PC-9 (cell line): ENCODE data around the gene ADAM8. TPM values are rescaled to one million over a fixed set of nuclear protein-coding genes. Genes with fewer than 3 reads are reported as not detected.

Experiments
- BruUV-seq: library from RNA; stranded (reverse); fragments of 400-500 nt; replicated peaks from 2 replicates; lab custom pipeline; 2021; lab: Mats Ljungman, UMichigan
- CTCF ChIA-PET: fragments of 300-600 bp; sonication (Branson Sonifier 250); formaldehyde crosslinking; loops from one replicate; lab custom pipeline; 2022; ENCODE audit warnings: antibody characterized with exemption; lab: Charles Lee
- POLR2A ChIA-PET: fragments of 300-600 bp; sonication (Branson Sonifier 250); formaldehyde crosslinking; loops from one replicate; lab custom pipeline; 2022; ENCODE audit warnings: antibody characterized with exemption; ENCODE audit not compliant: unreplicated experiment; lab: Charles Lee
- DNase-seq, 2 experiments: peaks; one replicate each; pipeline versions ENCODE4 v3.0.0 to v3.0.0-alpha.2; 2015 to 2022; ENCODE audit warnings: mixed read lengths in 1 of 2
- H2AFZ ChIP-seq: fragments of 200-600 bp; sonication (generic); 2 replicates; pipeline ENCODE4 v1.8.1; 2017; ENCODE audit warnings: antibody characterized with exemption
- H3F3A ChIP-seq: fragments of 200-600 bp; sonication (generic); 2 replicates; pipeline ENCODE4 v1.8.1; 2017; ENCODE audit warnings: antibody characterized with exemption, mild to moderate bottlenecking, low read depth; ENCODE audit not compliant: insufficient read depth
- H3K27ac ChIP-seq: fragments of 200-600 bp; sonication (generic); 2 replicates; pipeline ENCODE4 v1.6.1; 2016; ENCODE audit warnings: mixed run types
- H3K27me3 ChIP-seq: fragments of 200-600 bp; sonication (generic); 2 replicates; pipeline ENCODE4 v1.6.1; 2016; ENCODE audit warnings: low read depth, mixed run types; ENCODE audit not compliant: insufficient read depth
- H3K36me3 ChIP-seq: fragments of 200-600 bp; sonication (generic); 2 replicates; pipeline ENCODE4 v1.6.1; 2016; ENCODE audit warnings: low read depth, mixed run types
- H3K4me1 ChIP-seq: fragments of 200-600 bp; sonication (generic); replicated peaks from 2 replicates; pipeline ENCODE4 v1.6.1; 2016; ENCODE audit warnings: mixed run types; ENCODE audit not compliant: insufficient read depth
- H3K4me2 ChIP-seq: fragments of 200-600 bp; sonication (generic); 2 replicates; pipeline ENCODE4 v1.6.1; 2017; ENCODE audit warnings: mixed run types
- H3K4me3 ChIP-seq: fragments of 200-600 bp; sonication (generic); 2 replicates; pipeline ENCODE4 v1.6.1; 2016; ENCODE audit warnings: mixed run types
- H3K79me2 ChIP-seq: fragments of 200-600 bp; sonication (generic); 2 replicates; pipeline ENCODE4 v1.6.1; 2017; ENCODE audit warnings: low read depth, mixed run types
- H3K9me2 ChIP-seq: fragments of 200-600 bp; sonication (generic); 2 replicates; pipeline ENCODE4 v1.8.1; 2017; ENCODE audit warnings: mild to moderate bottlenecking; ENCODE audit not compliant: insufficient read depth
- H3K9me3 ChIP-seq: fragments of 200-600 bp; sonication (generic); 2 replicates; pipeline ENCODE4 v1.8.1; 2016; ENCODE audit warnings: low read depth; ENCODE audit not compliant: insufficient read depth
- H4K20me1 ChIP-seq: fragments of 200-600 bp; sonication (generic); 2 replicates; pipeline ENCODE4 v1.8.1; 2017; ENCODE audit not compliant: insufficient read depth
- EZH2 ChIP-seq: fragments of 200-600 bp; sonication (generic); IDR thresholded peaks from 2 replicates; pipeline ENCODE4 v1.8.0; 2017; ENCODE audit warnings: antibody characterized with exemption, low read depth
- intact Hi-C: fragments of 100-400 bp; cut with micrococcal nuclease; formaldehyde crosslinking; loops from one replicate; pipeline ENCODE4 v1.10.0; 2022; ENCODE audit not compliant: unreplicated experiment
- total RNA-seq: library from RNA; stranded (reverse); gene quantifications from 2 replicates; pipeline ENCODE4 v1.2.3, GENCODE V29; 2021
- TF ChIP-seq, protein P1 (sequence below): fragments of 200-600 bp; sonication (generic); conservative IDR thresholded peaks from 2 replicates; pipeline ENCODE4 v1.6.1; 2017; ENCODE audit warnings: mixed run types, antibody characterized with exemption, mild to moderate bottlenecking, moderate library complexity

ADAM8 gene
- total RNA-seq, 1 experiment from 2014 or later = 18.3 TPM

DNA sequence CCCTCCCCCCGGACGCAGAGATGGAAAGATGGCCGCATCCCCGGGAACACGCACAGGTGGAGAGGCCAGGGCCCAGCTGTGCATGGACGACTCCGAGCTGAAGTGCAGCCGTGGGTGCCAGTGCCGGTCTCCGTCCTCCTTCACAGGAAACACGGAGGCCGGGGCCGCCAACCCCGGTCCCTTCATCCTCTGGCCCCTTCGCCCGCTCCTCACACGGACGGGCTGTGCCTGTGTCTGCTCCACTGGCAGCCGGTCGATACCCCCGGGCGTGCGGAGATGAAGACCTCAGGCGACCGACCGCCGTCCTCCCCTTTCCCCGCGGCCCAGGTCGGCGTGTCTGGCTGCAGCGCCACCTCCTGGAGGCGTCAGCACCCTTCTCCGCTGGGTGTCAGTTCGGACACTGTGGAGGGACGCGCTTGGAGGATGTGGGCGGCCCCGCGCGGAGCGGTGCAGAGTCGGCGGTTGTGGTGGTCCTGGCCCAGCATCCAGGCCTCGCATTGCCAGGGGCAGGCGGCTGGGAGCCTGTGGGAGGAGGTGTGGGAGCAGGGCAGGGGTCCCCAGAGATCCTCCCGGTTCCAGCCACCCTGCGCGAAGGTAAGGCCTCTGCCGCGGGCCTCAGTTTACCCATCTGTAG, 41.9 kb upstream of the ADAM8 start:
- no peak for TF ChIP-seq EZH2
- TF ChIP-seq, protein P1, sequence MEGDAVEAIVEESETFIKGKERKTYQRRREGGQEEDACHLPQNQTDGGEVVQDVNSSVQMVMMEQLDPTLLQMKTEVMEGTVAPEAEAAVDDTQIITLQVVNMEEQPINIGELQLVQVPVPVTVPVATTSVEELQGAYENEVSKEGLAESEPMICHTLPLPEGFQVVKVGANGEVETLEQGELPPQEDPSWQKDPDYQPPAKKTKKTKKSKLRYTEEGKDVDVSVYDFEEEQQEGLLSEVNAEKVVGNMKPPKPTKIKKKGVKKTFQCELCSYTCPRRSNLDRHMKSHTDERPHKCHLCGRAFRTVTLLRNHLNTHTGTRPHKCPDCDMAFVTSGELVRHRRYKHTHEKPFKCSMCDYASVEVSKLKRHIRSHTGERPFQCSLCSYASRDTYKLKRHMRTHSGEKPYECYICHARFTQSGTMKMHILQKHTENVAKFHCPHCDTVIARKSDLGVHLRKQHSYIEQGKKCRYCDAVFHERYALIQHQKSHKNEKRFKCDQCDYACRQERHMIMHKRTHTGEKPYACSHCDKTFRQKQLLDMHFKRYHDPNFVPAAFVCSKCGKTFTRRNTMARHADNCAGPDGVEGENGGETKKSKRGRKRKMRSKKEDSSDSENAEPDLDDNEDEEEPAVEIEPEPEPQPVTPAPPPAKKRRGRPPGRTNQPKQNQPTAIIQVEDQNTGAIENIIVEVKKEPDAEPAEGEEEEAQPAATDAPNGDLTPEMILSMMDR = peak; percentile 64
- no peaks in the 10 kb centered on the region for H3F3A ChIP-seq
- no peaks in the 10 kb centered on the region for H3K9me2 ChIP-seq
- no peaks in the 10 kb centered on the region for H4K20me1 ChIP-seq
- peak in 1 of 2 experiments; percentile 56 for DNase-seq
- no peaks in the 10 kb centered on the region for H3K9me3 ChIP-seq
- no peaks in the 10 kb centered on the region for H3K79me2 ChIP-seq
- H2AFZ ChIP-seq = no peak overlapping the region
- no peaks in the 10 kb centered on the region for H3K27me3 ChIP-seq
- H3K4me2 ChIP-seq = peak overlapping the region; percentile 58
- H3K27ac ChIP-seq = no peak overlapping the region
- POLR2A ChIA-PET = interaction anchor here (0.6 kb wide), 1 partner anchor 303 kb away, joined by 3 read pairs; no protein-coding TSS in a partner anchor
- intact Hi-C loops = no loop called here
- no TSS peak for BruUV-seq
- H3K36me3 ChIP-seq = no peaks in the 10 kb centered on the region
- H3K4me1 ChIP-seq = no peaks in the 10 kb centered on the region
- CTCF ChIA-PET = no interaction called here
- H3K4me3 ChIP-seq = peak overlapping the region; percentile 26; the same call in 1 of the 2 replicates

- H4K20me1 ChIP-seq = no peaks in the 10 kb centered on the region
- no peaks in the 10 kb centered on the region for H3K36me3 ChIP-seq
- ChIA-PET POLR2A (no interaction called here), CTCF (no interaction called here)
- TF ChIP-seq, protein P1 = no peak
- no peaks in the 10 kb centered on the region for H3F3A ChIP-seq
- H3K4me1 ChIP-seq = no peaks in the 10 kb centered on the region
- no peak overlapping the region for H3K4me3 ChIP-seq
- no peak overlapping the region for H3K27ac ChIP-seq
- DNase-seq = no peak
- no peak overlapping the region for H3K4me2 ChIP-seq
- no peaks in the 10 kb centered on the region for H3K79me2 ChIP-seq
- intact Hi-C loops = no loop called here
- no TSS peak for BruUV-seq
- no peak overlapping the region for H2AFZ ChIP-seq
- H3K9me3 ChIP-seq = no peaks in the 10 kb centered on the region
- H3K9me2 ChIP-seq = no peaks in the 10 kb centered on the region
- no peaks in the 10 kb centered on the region for H3K27me3 ChIP-seq
Measured at GRCh38 chr10:133316732-133317131, 40.1 kb upstream of the ADAM8 start.

- Histone ChIP-seq H3K4me3 (no peak overlapping the region), H3K27me3 (no peaks in the 10 kb centered on the region), H3K9me2 (no peaks in the 10 kb centered on the region), H3K4me2 (no peak overlapping the region), H4K20me1 (no peaks in the 10 kb centered on the region), H2AFZ (no peak overlapping the region), H3K79me2 (no peaks in the 10 kb centered on the region), H3K36me3 (no peaks in the 10 kb centered on the region), H3K27ac (no peak overlapping the region), H3K4me1 (no peaks in the 10 kb centered on the region), H3F3A (no peaks in the 10 kb centered on the region), H3K9me3 (no peaks in the 10 kb centered on the region)
- BruUV-seq = no TSS peak
- ChIA-PET CTCF (no interaction called here), POLR2A (no interaction called here)
- intact Hi-C loops = no loop called here
- DNase-seq = no peak
- TF ChIP-seq, protein P1 = no peak
- no peak for TF ChIP-seq EZH2
Measured at GRCh38 chr10:133316266-133316665, 39.6 kb upstream of the ADAM8 start.
